Activated naive CD4-positive, alpha-beta T cell (primary cell): ENCODE measurements around the gene AVEN.
"Not testable (repeated sequence)": the region's sequence is repeated elsewhere in the genome, so short reads cannot be mapped to it uniquely, and the experiment has no call there.

Experiments
- DNase-seq, 4 experiments: peaks; one replicate each; lab custom pipeline; 2025; lab: John Stamatoyannopoulos, UW

AVEN gene

GRCh38 chr15:34038871-34039789 lies at the start of gene AVEN:
TSS of gene AVEN (minus strand) at chr15:34039204. CDS start at chr15:34039046, 158 bp downstream.
- DNase-seq: peak; percentile 22 to 54 (median 28)

GRCh38 chr15:34085746-34086145 lies 46.7 kb upstream of the AVEN start:
- no peak for DNase-seq

GRCh38 chr15:34084086-34084485 lies 45.1 kb upstream of the AVEN start:
- no peak for DNase-seq

GRCh38 chr15:34079904-34080303 lies 40.9 kb upstream of the AVEN start:
- no peak for DNase-seq

- DNase-seq: no peak
Observed at GRCh38 chr15:34078900-34079299, 39.9 kb upstream of the AVEN start.

GRCh38 chr15:34076785-34077184 lies 37.8 kb upstream of the AVEN start:
- DNase-seq: no peak

- DNase-seq: no peak
Observed at GRCh38 chr15:34070003-34070402, 31.0 kb upstream of the AVEN start.

GRCh38 chr15:34065941-34066340 lies 26.9 kb upstream of the AVEN start:
- no peak for DNase-seq

GRCh38 chr15:34065261-34065660 lies 26.3 kb upstream of the AVEN start:
- DNase-seq: no peak

- DNase-seq: no peak
Observed at GRCh38 chr15:34064438-34064837, 25.4 kb upstream of the AVEN start.

GRCh38 chr15:34059946-34060345 lies 20.9 kb upstream of the AVEN start:
- DNase-seq: no peak

GRCh38 chr15:34059476-34059875 lies 20.5 kb upstream of the AVEN start:
- no peak for DNase-seq

GRCh38 chr15:34056911-34057310 lies 17.9 kb upstream of the AVEN start:
- DNase-seq: no peak

- DNase-seq: no peak
Observed at GRCh38 chr15:34055868-34056595, 17.0 kb upstream of the AVEN start.

- DNase-seq: no peak
Observed at GRCh38 chr15:34054081-34054707, 15.2 kb upstream of the AVEN start.

- not testable (repeated sequence) for DNase-seq
Observed at GRCh38 chr15:34050385-34050784, 11.4 kb upstream of the AVEN start.

GRCh38 chr15:34049112-34049511 lies 10.1 kb upstream of the AVEN start:
- no peak for DNase-seq

GRCh38 chr15:34047893-34048775 lies 9.1 kb upstream of the AVEN start:
- no peak for DNase-seq

GRCh38 chr15:34046471-34047145 lies 7.6 kb upstream of the AVEN start:
- DNase-seq: no peak

GRCh38 chr15:34043813-34044212 lies 4.8 kb upstream of the AVEN start:
- DNase-seq: no peak

- no peak for DNase-seq
Observed at GRCh38 chr15:34043391-34043790, 4.4 kb upstream of the AVEN start.
